GM21423 (cell line): ENCODE measurements around the gene GALNT13.
"Not testable (repeated sequence)": the region's sequence is repeated elsewhere in the genome, so short reads cannot be mapped to it uniquely, and the experiment has no call there.

ENCODE experiments used
- ATAC-seq: cut with Tn5 transposase; IDR thresholded peaks from one replicate; pipeline ENCODE4 v1.9.1; 2021; ENCODE audit warnings: mild to moderate bottlenecking, moderate library complexity; ENCODE audit not compliant: unreplicated experiment

The GALNT13 gene

GRCh38 chr2:154459286-154459685 lies 587.6 kb downstream of the GALNT13 start:
- no peak for ATAC-seq

- ATAC-seq = no peak
Measured at GRCh38 chr2:154462634-154463033, 590.9 kb downstream of the GALNT13 start.

- no peak for ATAC-seq
Measured at GRCh38 chr2:154466226-154466625, 594.5 kb downstream of the GALNT13 start.

- ATAC-seq = no peak
Measured at GRCh38 chr2:154470376-154470775, 598.7 kb downstream of the GALNT13 start.

GRCh38 chr2:154471492-154471891 lies 599.8 kb downstream of the GALNT13 start:
- not testable (repeated sequence) for ATAC-seq

- ATAC-seq = no peak
Measured at GRCh38 chr2:154477319-154477718, 605.6 kb downstream of the GALNT13 start.

GRCh38 chr2:154480521-154480920 lies 608.8 kb downstream of the GALNT13 start:
- ATAC-seq = no peak

- no peak for ATAC-seq
Measured at GRCh38 chr2:154481336-154481735, 609.6 kb downstream of the GALNT13 start.

- no peak for ATAC-seq
Measured at GRCh38 chr2:154484338-154485099, 612.8 kb downstream of the GALNT13 start.

GRCh38 chr2:154488801-154489200 lies 617.1 kb downstream of the GALNT13 start:
- no peak for ATAC-seq

- no peak for ATAC-seq
Measured at GRCh38 chr2:154489266-154489858, 617.6 kb downstream of the GALNT13 start.

- ATAC-seq = no peak
Measured at GRCh38 chr2:154490530-154490929, 618.8 kb downstream of the GALNT13 start.

- no peak for ATAC-seq
Measured at GRCh38 chr2:154495455-154495868, 623.7 kb downstream of the GALNT13 start.

- ATAC-seq = no peak
Measured at GRCh38 chr2:154497019-154497418, 625.3 kb downstream of the GALNT13 start.
